OCI-LY7 (cell line): ENCODE results near the gene AGBL1. TPM values are rescaled to one million over a fixed set of nuclear protein-coding genes. Genes with fewer than 3 reads are reported as not detected.

Experiments used
- BruUV-seq: library from RNA; stranded (reverse); fragments of 400-500 nt; replicated peaks from 2 replicates; lab custom pipeline; 2021; lab: Mats Ljungman, UMichigan
- CTCF ChIA-PET: fragments of 300-600 bp; sonication (Branson Sonifier 250); formaldehyde crosslinking; loops from one replicate; lab custom pipeline; 2022; ENCODE audit warnings: antibody characterized with exemption; ENCODE audit not compliant: unreplicated experiment; lab: Charles Lee
- POLR2A ChIA-PET: fragments of 300-600 bp; sonication (Branson Sonifier 250); formaldehyde crosslinking; loops from one replicate; lab custom pipeline; 2022; ENCODE audit warnings: antibody characterized with exemption; lab: Charles Lee
- DNase-seq: peaks from one replicate; pipeline ENCODE4 v3.0.0-alpha.2; 2015; ENCODE audit warnings: low spot score
- H2AFZ ChIP-seq: fragments of 200-600 bp; sonication (generic), shearing (Covaris generic); 2 replicates; pipeline ENCODE4 v1.6.1; 2014; ENCODE audit warnings: mild to moderate bottlenecking, antibody characterized with exemption, low read length, moderate library complexity
- H3K27ac ChIP-seq: fragments of 200-600 bp; sonication (generic); 2 replicates; pipeline ENCODE4 v1.5.1; 2014; ENCODE audit warnings: mixed run types, low read depth, mild to moderate bottlenecking, moderate library complexity, low read length, inconsistent platforms; ENCODE audit not compliant: poor library complexity, severe bottlenecking
- H3K36me3 ChIP-seq: fragments of 200-600 bp; sonication (generic); 2 replicates; pipeline ENCODE4 v1.6.1; 2014; ENCODE audit warnings: mild to moderate bottlenecking, antibody characterized with exemption, low read length, moderate library complexity, mixed read lengths; ENCODE audit not compliant: insufficient read depth
- H3K4me1 ChIP-seq: fragments of 200-600 bp; sonication (generic); 2 replicates; pipeline ENCODE4 v1.5.1; 2014; ENCODE audit warnings: mild to moderate bottlenecking, low read length; ENCODE audit not compliant: insufficient read depth, poor library complexity, severe bottlenecking
- H3K4me2 ChIP-seq: fragments of 200-600 bp; sonication (generic); 2 replicates; pipeline ENCODE4 v1.6.1; 2014; ENCODE audit warnings: mild to moderate bottlenecking, low read length
- H3K4me3 ChIP-seq: fragments of 200-600 bp; sonication (generic); 2 replicates; pipeline ENCODE4 v1.5.1; 2014; ENCODE audit warnings: mild to moderate bottlenecking, low read depth, low read length; ENCODE audit not compliant: poor library complexity, severe bottlenecking
- H3K79me2 ChIP-seq: fragments of 200-600 bp; sonication (generic); 2 replicates; pipeline ENCODE4 v1.6.1; 2016; ENCODE audit warnings: low read depth, mild to moderate bottlenecking, low read length, moderate library complexity, mixed read lengths; ENCODE audit not compliant: insufficient read depth
- H3K9me2 ChIP-seq: fragments of 200-600 bp; sonication (generic); 2 replicates; pipeline ENCODE4 v1.6.1; 2016; ENCODE audit warnings: mild to moderate bottlenecking, low read length, mixed read lengths; ENCODE audit not compliant: insufficient read depth
- H3K9me3 ChIP-seq: fragments of 200-600 bp; sonication (generic); 2 replicates; pipeline ENCODE4 v1.6.1; 2014; ENCODE audit warnings: mild to moderate bottlenecking, mixed run types, low read length, mixed read lengths
- H4K20me1 ChIP-seq: fragments of 200-600 bp; sonication (generic); 2 replicates; pipeline ENCODE4 v1.6.1; 2014; ENCODE audit warnings: mild to moderate bottlenecking, antibody characterized with exemption, low read length, moderate library complexity, mixed read lengths; ENCODE audit not compliant: insufficient read depth
- EZH2phosphoT487 ChIP-seq: fragments of 200-600 bp; sonication (generic); IDR thresholded peaks from 2 replicates; pipeline ENCODE4 v1.6.1; 2018; ENCODE audit warnings: low read depth, borderline replicate concordance, mild to moderate bottlenecking, mixed run types, antibody characterized with exemption, low read length, moderate library complexity, mixed read lengths
- intact Hi-C: fragments of 100-400 bp; cut with micrococcal nuclease; formaldehyde crosslinking; loops from one replicate; pipeline ENCODE4 v1.10.0; 2022; ENCODE audit not compliant: unreplicated experiment
- total RNA-seq, 2 experiments: library from RNA; depleted of rRNA in 1 of 2; stranded (reverse); fragments of >200 nt in 1 of 2; shearing (Covaris generic) in 1 of 2; gene quantifications; 2 replicates each; pipeline ENCODE4 v1.2.3, GENCODE V29; 2014 to 2022
- TF ChIP-seq, protein P1 (sequence below): fragments of 200-600 bp; sonication (generic); conservative IDR thresholded peaks from 2 replicates; pipeline ENCODE4 v1.5.1; 2014; ENCODE audit warnings: mild to moderate bottlenecking, antibody characterized with exemption, low read length, moderate library complexity, mixed read lengths

AGBL1 gene
- total RNA-seq, 2 experiments from 2014 or later, result not detected

DNA sequence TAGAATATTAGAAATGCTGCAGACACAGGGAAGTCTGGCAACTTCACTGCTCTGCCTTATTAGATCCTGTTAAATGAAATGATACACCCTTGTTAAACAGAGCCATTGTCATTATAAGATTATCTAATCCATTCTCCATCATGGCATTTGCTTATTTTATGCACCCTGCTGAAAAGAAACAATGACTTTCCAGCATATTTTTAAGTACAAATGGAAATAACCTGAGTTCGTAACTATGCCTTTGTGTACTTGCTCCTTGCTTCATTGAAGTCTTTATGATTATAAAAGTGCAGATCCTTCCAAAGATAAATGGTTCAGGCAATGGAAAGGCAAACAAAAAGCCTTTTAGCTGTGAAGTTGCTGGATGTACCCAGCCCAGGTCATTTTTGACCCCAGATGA lies 195.7 kb downstream of the AGBL1 start:
- no peaks in the 10 kb centered on the region for H3K4me1 ChIP-seq
- no peaks in the 10 kb centered on the region for H4K20me1 ChIP-seq
- BruUV-seq, result no TSS peak
- H3K36me3 ChIP-seq, result no peaks in the 10 kb centered on the region
- no peak for TF ChIP-seq EZH2phosphoT487
- TF ChIP-seq, protein P1, sequence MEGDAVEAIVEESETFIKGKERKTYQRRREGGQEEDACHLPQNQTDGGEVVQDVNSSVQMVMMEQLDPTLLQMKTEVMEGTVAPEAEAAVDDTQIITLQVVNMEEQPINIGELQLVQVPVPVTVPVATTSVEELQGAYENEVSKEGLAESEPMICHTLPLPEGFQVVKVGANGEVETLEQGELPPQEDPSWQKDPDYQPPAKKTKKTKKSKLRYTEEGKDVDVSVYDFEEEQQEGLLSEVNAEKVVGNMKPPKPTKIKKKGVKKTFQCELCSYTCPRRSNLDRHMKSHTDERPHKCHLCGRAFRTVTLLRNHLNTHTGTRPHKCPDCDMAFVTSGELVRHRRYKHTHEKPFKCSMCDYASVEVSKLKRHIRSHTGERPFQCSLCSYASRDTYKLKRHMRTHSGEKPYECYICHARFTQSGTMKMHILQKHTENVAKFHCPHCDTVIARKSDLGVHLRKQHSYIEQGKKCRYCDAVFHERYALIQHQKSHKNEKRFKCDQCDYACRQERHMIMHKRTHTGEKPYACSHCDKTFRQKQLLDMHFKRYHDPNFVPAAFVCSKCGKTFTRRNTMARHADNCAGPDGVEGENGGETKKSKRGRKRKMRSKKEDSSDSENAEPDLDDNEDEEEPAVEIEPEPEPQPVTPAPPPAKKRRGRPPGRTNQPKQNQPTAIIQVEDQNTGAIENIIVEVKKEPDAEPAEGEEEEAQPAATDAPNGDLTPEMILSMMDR, result no peak
- H3K4me2 ChIP-seq, result no peak overlapping the region
- H2AFZ ChIP-seq, result no peak overlapping the region
- H3K4me3 ChIP-seq, result no peak overlapping the region
- H3K9me3 ChIP-seq, result no peaks in the 10 kb centered on the region
- no peak overlapping the region for H3K27ac ChIP-seq
- no peaks in the 10 kb centered on the region for H3K79me2 ChIP-seq
- CTCF ChIA-PET, result no interaction called here
- POLR2A ChIA-PET, result no interaction called here
- no peak for DNase-seq
- no peaks in the 10 kb centered on the region for H3K9me2 ChIP-seq
- intact Hi-C loops, result no loop called here

DNA sequence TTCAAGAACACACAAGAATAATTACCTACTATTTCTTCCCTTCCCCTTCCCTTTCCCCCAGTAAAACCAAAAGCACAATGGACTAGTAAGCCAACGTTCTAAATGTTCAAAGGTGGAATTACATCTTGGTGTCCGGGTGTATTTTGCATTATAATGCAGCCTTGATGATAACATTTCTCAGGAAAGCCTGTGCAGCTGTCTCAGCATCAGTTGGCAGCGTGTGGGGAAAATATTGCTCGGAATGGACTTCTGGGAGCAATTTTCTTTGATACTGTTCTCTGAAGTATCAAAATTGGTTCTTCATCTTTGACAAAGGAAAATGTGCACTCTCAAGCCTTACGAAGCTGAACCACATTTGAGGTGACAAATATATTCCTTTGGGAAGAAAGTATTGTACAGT lies 198.9 kb downstream of the AGBL1 start:
- Histone ChIP-seq H3K36me3 (no peaks in the 10 kb centered on the region), H3K79me2 (no peaks in the 10 kb centered on the region), H3K27ac (no peak overlapping the region), H2AFZ (no peak overlapping the region), H4K20me1 (no peaks in the 10 kb centered on the region), H3K9me3 (no peaks in the 10 kb centered on the region), H3K4me1 (no peaks in the 10 kb centered on the region), H3K4me2 (no peak overlapping the region), H3K4me3 (no peak overlapping the region), H3K9me2 (no peaks in the 10 kb centered on the region)
- BruUV-seq, result no TSS peak
- ChIA-PET CTCF (no interaction called here), POLR2A (no interaction called here)
- intact Hi-C loops, result no loop called here
- TF ChIP-seq, protein P1, result no peak
- no peak for TF ChIP-seq EZH2phosphoT487
- no peak for DNase-seq

DNA sequence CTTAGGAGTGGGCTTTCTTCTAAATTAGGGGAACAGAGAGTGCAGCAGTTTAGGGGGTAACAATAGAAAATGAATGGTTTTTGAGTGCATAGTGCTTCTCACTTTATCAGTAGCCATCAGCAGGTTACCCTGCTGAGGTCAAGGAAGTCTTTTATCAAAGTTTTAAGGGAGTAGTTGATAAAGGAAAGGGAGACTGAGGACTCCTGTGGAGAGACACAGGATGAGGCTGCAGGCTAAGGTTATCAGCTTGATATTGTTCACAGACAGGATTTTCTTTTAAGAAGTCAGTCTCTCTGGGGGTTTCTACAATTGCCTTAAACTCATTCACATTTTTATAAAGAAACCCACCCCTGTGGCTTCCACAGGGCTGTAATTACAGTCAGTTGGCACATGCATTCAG lies 205.0 kb downstream of the AGBL1 start:
- Histone ChIP-seq H2AFZ (no peak overlapping the region), H4K20me1 (no peaks in the 10 kb centered on the region), H3K36me3 (no peaks in the 10 kb centered on the region), H3K4me2 (no peak overlapping the region), H3K27ac (no peak overlapping the region), H3K4me3 (no peak overlapping the region), H3K4me1 (no peaks in the 10 kb centered on the region), H3K79me2 (no peaks in the 10 kb centered on the region), H3K9me3 (no peaks in the 10 kb centered on the region), H3K9me2 (no peaks in the 10 kb centered on the region)
- no peak for DNase-seq
- CTCF ChIA-PET, result no interaction called here
- no TSS peak for BruUV-seq
- no peak for TF ChIP-seq EZH2phosphoT487
- TF ChIP-seq, protein P1, result no peak
- intact Hi-C loops, result no loop called here
- POLR2A ChIA-PET, result no interaction called here
